Astrocyte (in vitro differentiated cells and primary cell): Measurements from ENCODE around the gene CBX6. TPM values are rescaled to one million over a fixed set of nuclear protein-coding genes. Genes with fewer than 3 reads are reported as not detected.

Experiments
- DNase-seq: peaks from one replicate; pipeline ENCODE4 v3.0.0-alpha.2; 2010; ENCODE audit warnings: low read depth
- FAIRE-seq: peaks from 2 replicates; lab custom pipeline; 2011; peaks lifted over from hg19 to GRCh38; lab: Jason Lieb, UNC
- H2AFZ ChIP-seq: 2 replicates; pipeline ENCODE4 v1.6.0; 2012; ENCODE audit warnings: low read depth, low read length, inconsistent platforms
- H3K27ac ChIP-seq: 2 replicates; pipeline ENCODE4 v1.5.1; 2011; ENCODE audit warnings: low read depth, low read length, inconsistent platforms
- H3K27me3 ChIP-seq: 2 replicates; pipeline ENCODE4 v1.6.0; 2011; ENCODE audit warnings: low read length, inconsistent platforms; ENCODE audit not compliant: insufficient read depth
- H3K36me3 ChIP-seq: 2 replicates; pipeline ENCODE4 v1.5.1; 2011; ENCODE audit warnings: low read length, inconsistent platforms; ENCODE audit not compliant: insufficient read depth
- H3K4me1 ChIP-seq: 2 replicates; pipeline ENCODE4 v1.5.1; 2011; ENCODE audit warnings: low read length, inconsistent platforms; ENCODE audit not compliant: insufficient read depth
- H3K4me2 ChIP-seq: 2 replicates; pipeline ENCODE4 v1.6.0; 2012; ENCODE audit warnings: low read length, inconsistent platforms
- H3K4me3 ChIP-seq: 2 replicates; pipeline ENCODE4 v1.5.1; 2011; ENCODE audit warnings: low read depth, mild to moderate bottlenecking, low read length, inconsistent platforms; ENCODE audit not compliant: insufficient read depth
- H3K79me2 ChIP-seq: 2 replicates; pipeline ENCODE4 v1.6.0; 2012; ENCODE audit warnings: mild to moderate bottlenecking, low read length, inconsistent platforms; ENCODE audit not compliant: insufficient read depth
- H3K9ac ChIP-seq: 2 replicates; pipeline ENCODE4 v1.6.0; 2012; ENCODE audit warnings: mild to moderate bottlenecking, low read length, inconsistent platforms
- H3K9me3 ChIP-seq: 2 replicates; pipeline ENCODE4 v1.5.1; 2012; ENCODE audit warnings: low read depth, mild to moderate bottlenecking, low read length, inconsistent platforms; ENCODE audit not compliant: insufficient read depth
- H4K20me1 ChIP-seq: 2 replicates; pipeline ENCODE4 v1.6.0; 2012; ENCODE audit warnings: low read length, inconsistent platforms; ENCODE audit not compliant: insufficient read depth
- H3K27ac Mint-ChIP-seq: one replicate; pipeline ENCODE4 v1.8.0; 2021; ENCODE audit warnings: mild to moderate bottlenecking, mixed read lengths; ENCODE audit not compliant: unreplicated experiment
- H3K27me3 Mint-ChIP-seq: one replicate; pipeline ENCODE4 v1.8.0; 2021; ENCODE audit warnings: low read depth, mixed read lengths; ENCODE audit not compliant: unreplicated experiment
- H3K36me3 Mint-ChIP-seq: one replicate; pipeline ENCODE4 v1.8.0; 2021; ENCODE audit warnings: low read depth, mixed read lengths; ENCODE audit not compliant: unreplicated experiment
- H3K4me1 Mint-ChIP-seq: one replicate; pipeline ENCODE4 v1.8.0; 2021; ENCODE audit warnings: low read depth, mixed read lengths; ENCODE audit not compliant: unreplicated experiment
- H3K4me3 Mint-ChIP-seq: one replicate; pipeline ENCODE4 v1.8.0; 2021; ENCODE audit warnings: mild to moderate bottlenecking, moderate library complexity, mixed read lengths; ENCODE audit not compliant: unreplicated experiment
- H3K9me3 Mint-ChIP-seq: one replicate; pipeline ENCODE4 v1.8.0; 2021; ENCODE audit warnings: mild to moderate bottlenecking, mixed read lengths; ENCODE audit not compliant: unreplicated experiment
- EZH2 ChIP-seq: IDR thresholded peaks from 2 replicates; pipeline ENCODE4 v1.6.1; 2012; ENCODE audit warnings: mild to moderate bottlenecking, low read length, inconsistent platforms; ENCODE audit not compliant: insufficient read depth
- total RNA-seq: library from RNA; stranded (reverse); gene quantifications from 2 replicates; pipeline ENCODE4 v1.2.1, GENCODE V29; 2021
- TF ChIP-seq, protein P1 (sequence below): IDR thresholded peaks from 2 replicates; pipeline ENCODE4 v1.5.1; 2011; ENCODE audit warnings: low read depth, mild to moderate bottlenecking, inconsistent platforms, low read length, moderate library complexity; ENCODE audit not compliant: insufficient read depth

Gene CBX6
- total RNA-seq, 1 donor from 2014 or later: 34.9 TPM

DNA sequence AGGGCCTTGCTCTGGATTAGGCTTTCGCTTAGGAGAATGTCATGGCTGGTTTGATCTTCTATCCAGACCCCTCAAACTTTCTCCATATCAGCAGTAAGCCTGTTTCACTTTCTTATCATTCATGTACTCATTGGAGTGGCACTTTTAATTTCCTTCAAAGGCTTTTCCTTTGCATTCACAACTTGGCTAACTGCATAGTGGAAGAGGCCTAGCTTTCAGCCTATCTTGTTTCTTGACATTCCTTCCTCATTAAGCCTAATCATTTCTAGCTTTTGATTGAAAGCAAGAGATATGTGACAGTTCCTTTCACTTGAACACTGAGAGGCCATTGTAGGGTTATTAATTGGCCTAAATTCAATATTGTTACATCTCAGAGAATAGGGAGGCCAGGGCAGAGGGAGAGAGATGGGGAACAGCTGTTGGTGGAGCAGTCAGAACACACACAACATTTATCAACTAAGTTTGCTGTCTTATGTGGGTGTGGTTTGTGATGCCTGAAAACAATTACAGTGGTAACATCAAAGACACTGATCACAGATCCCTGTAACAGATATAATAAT is 47.7 kb upstream of the CBX6 start:
- no peak overlapping the region for H3K9ac ChIP-seq
- no peak overlapping the region for H2AFZ ChIP-seq
- TF ChIP-seq, protein P1, sequence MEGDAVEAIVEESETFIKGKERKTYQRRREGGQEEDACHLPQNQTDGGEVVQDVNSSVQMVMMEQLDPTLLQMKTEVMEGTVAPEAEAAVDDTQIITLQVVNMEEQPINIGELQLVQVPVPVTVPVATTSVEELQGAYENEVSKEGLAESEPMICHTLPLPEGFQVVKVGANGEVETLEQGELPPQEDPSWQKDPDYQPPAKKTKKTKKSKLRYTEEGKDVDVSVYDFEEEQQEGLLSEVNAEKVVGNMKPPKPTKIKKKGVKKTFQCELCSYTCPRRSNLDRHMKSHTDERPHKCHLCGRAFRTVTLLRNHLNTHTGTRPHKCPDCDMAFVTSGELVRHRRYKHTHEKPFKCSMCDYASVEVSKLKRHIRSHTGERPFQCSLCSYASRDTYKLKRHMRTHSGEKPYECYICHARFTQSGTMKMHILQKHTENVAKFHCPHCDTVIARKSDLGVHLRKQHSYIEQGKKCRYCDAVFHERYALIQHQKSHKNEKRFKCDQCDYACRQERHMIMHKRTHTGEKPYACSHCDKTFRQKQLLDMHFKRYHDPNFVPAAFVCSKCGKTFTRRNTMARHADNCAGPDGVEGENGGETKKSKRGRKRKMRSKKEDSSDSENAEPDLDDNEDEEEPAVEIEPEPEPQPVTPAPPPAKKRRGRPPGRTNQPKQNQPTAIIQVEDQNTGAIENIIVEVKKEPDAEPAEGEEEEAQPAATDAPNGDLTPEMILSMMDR: no peak
- TF ChIP-seq EZH2: no peak
- Mint-ChIP-seq H3K4me3 (no peak overlapping the region), H3K36me3 (no peaks in the 10 kb centered on the region), H3K4me1 (peaks cover 10% of the 10 kb centered on the region), H3K9me3 (peaks cover 4% of the 10 kb centered on the region), H3K27me3 (peaks cover 49% of the 10 kb centered on the region), H3K27ac (no peak overlapping the region)
- no peak overlapping the region for H3K4me2 ChIP-seq
- no peaks in the 10 kb centered on the region for H3K36me3 ChIP-seq
- no peaks in the 10 kb centered on the region for H4K20me1 ChIP-seq
- H3K27ac ChIP-seq: no peak overlapping the region
- H3K4me1 ChIP-seq: peaks cover 14% of the 10 kb centered on the region
- no peak for FAIRE-seq
- H3K27me3 ChIP-seq: peaks cover 7% of the 10 kb centered on the region
- no peak overlapping the region for H3K4me3 ChIP-seq
- H3K9me3 ChIP-seq: no peaks in the 10 kb centered on the region
- no peak for DNase-seq
- H3K79me2 ChIP-seq: no peaks in the 10 kb centered on the region

DNA sequence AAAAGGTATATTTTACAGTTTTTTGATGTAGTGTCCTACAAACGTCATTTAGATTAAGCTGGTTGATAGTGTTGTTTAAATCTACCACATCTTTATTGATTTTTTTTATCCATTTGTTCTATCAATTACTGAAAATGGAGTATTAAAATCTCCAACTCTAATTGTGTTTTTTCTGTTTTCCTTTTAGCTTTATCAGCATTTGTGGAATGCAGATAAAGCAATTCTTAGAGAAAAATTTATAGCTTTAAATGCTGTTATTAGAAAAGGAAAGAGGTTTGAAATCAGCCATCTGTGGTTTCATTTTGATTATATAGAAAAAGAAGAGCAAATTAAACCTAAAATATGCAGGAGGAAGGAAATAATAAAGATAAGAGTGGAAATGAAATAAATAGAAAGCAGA is 39.4 kb upstream of the CBX6 start:
- Histone ChIP-seq H3K27ac (no peak overlapping the region), H3K9me3 (no peaks in the 10 kb centered on the region), H3K79me2 (no peaks in the 10 kb centered on the region), H3K27me3 (peaks cover 12% of the 10 kb centered on the region), H3K4me2 (no peak overlapping the region), H3K9ac (no peak overlapping the region), H3K4me1 (no peaks in the 10 kb centered on the region), H3K36me3 (no peaks in the 10 kb centered on the region), H2AFZ (no peak overlapping the region), H3K4me3 (no peak overlapping the region), H4K20me1 (no peaks in the 10 kb centered on the region)
- DNase-seq: no peak
- peaks cover 43% of the 10 kb centered on the region for H3K27me3 Mint-ChIP-seq
- peaks cover 4% of the 10 kb centered on the region for H3K9me3 Mint-ChIP-seq
- H3K4me1 Mint-ChIP-seq: no peaks in the 10 kb centered on the region
- FAIRE-seq: no peak
- H3K4me3 Mint-ChIP-seq: no peak overlapping the region
- no peak overlapping the region for H3K27ac Mint-ChIP-seq
- no peak for TF ChIP-seq EZH2
- TF ChIP-seq, protein P1: no peak
- peaks cover 3% of the 10 kb centered on the region for H3K36me3 Mint-ChIP-seq

DNA sequence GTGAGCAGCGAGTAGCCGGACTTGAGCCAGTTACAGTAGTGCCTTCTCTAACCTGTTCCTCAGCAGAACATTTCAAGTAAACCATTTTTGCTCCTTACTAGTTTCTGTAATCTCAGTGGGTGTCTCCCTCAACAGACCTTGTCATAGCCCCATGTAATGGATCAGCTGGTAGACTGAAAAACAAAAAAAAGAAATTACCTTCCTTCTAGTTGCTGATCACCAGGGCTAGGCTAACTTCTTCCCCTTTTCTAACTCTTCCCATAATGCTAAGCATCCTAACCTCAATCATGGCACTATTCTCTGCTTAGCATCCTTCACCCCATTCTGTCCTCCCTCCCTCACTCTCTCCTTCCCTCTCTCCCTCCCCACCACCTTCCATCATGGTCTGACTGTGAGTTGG is 35.8 kb upstream of the CBX6 start:
- Histone ChIP-seq H3K4me3 (no peak overlapping the region), H3K27ac (no peak overlapping the region), H2AFZ (no peak overlapping the region), H3K9ac (no peak overlapping the region), H3K9me3 (no peaks in the 10 kb centered on the region), H3K79me2 (no peaks in the 10 kb centered on the region), H3K4me2 (no peak overlapping the region), H3K36me3 (no peaks in the 10 kb centered on the region), H4K20me1 (no peaks in the 10 kb centered on the region), H3K4me1 (no peaks in the 10 kb centered on the region), H3K27me3 (peaks cover 12% of the 10 kb centered on the region)
- peaks cover 23% of the 10 kb centered on the region for H3K27me3 Mint-ChIP-seq
- no peak overlapping the region for H3K4me3 Mint-ChIP-seq
- FAIRE-seq: no peak
- peaks cover 3% of the 10 kb centered on the region for H3K36me3 Mint-ChIP-seq
- H3K4me1 Mint-ChIP-seq: no peaks in the 10 kb centered on the region
- H3K27ac Mint-ChIP-seq: no peak overlapping the region
- no peak for DNase-seq
- no peaks in the 10 kb centered on the region for H3K9me3 Mint-ChIP-seq
- TF ChIP-seq EZH2: no peak
- TF ChIP-seq, protein P1: no peak
